Neural cell (in vitro differentiated cells): Measurements from ENCODE around the gene SCG5. TPM values are rescaled to one million over a fixed set of nuclear protein-coding genes. Genes with fewer than 3 reads are reported as not detected.

Experiments used
- H2AFZ ChIP-seq: fragments of 200-600, 300-800 bp; sonication (generic), shearing (Covaris generic); 2 replicates; pipeline ENCODE4 v1.6.0; 2014; ENCODE audit warnings: low read depth, mild to moderate bottlenecking, antibody characterized with exemption, low read length, moderate library complexity
- H3F3A ChIP-seq: fragments of 200-600 bp; shearing (Covaris generic); 2 replicates; pipeline ENCODE4 v1.6.1; 2016; ENCODE audit warnings: mild to moderate bottlenecking, moderate library complexity, mixed read lengths, antibody characterized with exemption, low read length; ENCODE audit not compliant: insufficient read depth, poor library complexity, severe bottlenecking
- H3K27ac ChIP-seq: fragments of 200-600, 300-800 bp; sonication (generic), shearing (Covaris generic); 2 replicates; pipeline ENCODE4 v1.5.1; 2014; ENCODE audit warnings: mild to moderate bottlenecking, low read length, moderate library complexity
- H3K27me3 ChIP-seq: fragments of 300-800, 200-600 bp; sonication (generic), shearing (Covaris generic); 2 replicates; pipeline ENCODE4 v1.6.0; 2014; ENCODE audit warnings: mild to moderate bottlenecking, low read depth, low read length, moderate library complexity; ENCODE audit not compliant: insufficient read depth
- H3K36me3 ChIP-seq: fragments of 300-800, 200-600 bp; sonication (generic), shearing (Covaris generic); 2 replicates; pipeline ENCODE4 v1.5.1; 2014; ENCODE audit warnings: mild to moderate bottlenecking, antibody characterized with exemption, low read length, moderate library complexity; ENCODE audit not compliant: insufficient read depth
- H3K4me2 ChIP-seq: fragments of 300-800, 200-600 bp; sonication (generic), shearing (Covaris generic); 2 replicates; pipeline ENCODE4 v1.6.0; 2014; ENCODE audit warnings: mild to moderate bottlenecking, low read length
- H3K4me3 ChIP-seq: fragments of 300-800, 200-600 bp; sonication (generic), shearing (Covaris generic); 2 replicates; pipeline ENCODE4 v1.5.1; 2014; ENCODE audit warnings: mild to moderate bottlenecking, low read length, moderate library complexity
- H3K79me2 ChIP-seq: fragments of 200-600 bp; shearing (Covaris generic); replicated peaks from 2 replicates; pipeline ENCODE4 v1.6.0; 2014; ENCODE audit warnings: mild to moderate bottlenecking, low read length, moderate library complexity; ENCODE audit not compliant: insufficient read depth
- H3K9ac ChIP-seq: fragments of 300-800, 200-600 bp; sonication (generic), shearing (Covaris generic); 2 replicates; pipeline ENCODE4 v1.6.1; 2016; ENCODE audit warnings: mild to moderate bottlenecking, low read length, mixed read lengths
- H3K9me2 ChIP-seq: fragments of 200-600 bp; shearing (Covaris generic); 2 replicates; pipeline ENCODE4 v1.6.1; 2016; ENCODE audit warnings: mild to moderate bottlenecking, low read length, mixed read lengths; ENCODE audit not compliant: insufficient read depth
- H3K9me3 ChIP-seq: fragments of 200-600, 300-800 bp; sonication (generic), shearing (Covaris generic); 2 replicates; pipeline ENCODE4 v1.6.1; 2016; ENCODE audit warnings: mild to moderate bottlenecking, mixed run types, low read length, moderate library complexity, mixed read lengths
- H4K20me1 ChIP-seq: fragments of 200-600 bp; shearing (Covaris generic); 2 replicates; pipeline ENCODE4 v1.6.1; 2016; ENCODE audit warnings: mild to moderate bottlenecking, mixed run types; ENCODE audit not compliant: insufficient read depth
- EP300 ChIP-seq: fragments of 450-650 bp; conservative IDR thresholded peaks from 2 replicates; pipeline ENCODE4 v1.6.1; 2014; ENCODE audit warnings: antibody characterized with exemption, mild to moderate bottlenecking, moderate library complexity; ENCODE audit not compliant: poor library complexity, severe bottlenecking
- EZH2 ChIP-seq: fragments of 200-600, 300-800 bp; shearing (Covaris generic), sonication (generic); IDR thresholded peaks from 2 replicates; pipeline ENCODE4 v1.6.1; 2014; ENCODE audit warnings: antibody characterized with exemption, low read length, borderline replicate concordance, mild to moderate bottlenecking; ENCODE audit not compliant: insufficient read depth, poor library complexity, severe bottlenecking
- MXI1 ChIP-seq: fragments of 450-650 bp; conservative IDR thresholded peaks from 2 replicates; pipeline ENCODE4 v1.6.1; 2014; ENCODE audit warnings: antibody characterized with exemption, mild to moderate bottlenecking; ENCODE audit not compliant: poor library complexity, severe bottlenecking
- POLR2AphosphoS5 ChIP-seq: IDR thresholded peaks from 2 replicates; pipeline ENCODE4 v1.6.1; 2012
- RAD21 ChIP-seq: fragments of 450-650 bp; conservative IDR thresholded peaks from 2 replicates; pipeline ENCODE4 v1.6.1; 2014; ENCODE audit warnings: antibody characterized with exemption, mild to moderate bottlenecking, moderate library complexity
- SMC3 ChIP-seq: fragments of 450-650 bp; conservative IDR thresholded peaks from 2 replicates; pipeline ENCODE4 v1.6.1; 2014; ENCODE audit warnings: antibody characterized with exemption, mild to moderate bottlenecking, moderate library complexity; ENCODE audit not compliant: poor library complexity
- TAF1 ChIP-seq: IDR thresholded peaks from 2 replicates; pipeline ENCODE4 v1.6.1; 2012; ENCODE audit warnings: low read depth
- polyA plus RNA-seq: library from polyadenylated mRNA; depleted of rRNA; stranded (reverse); fragments of >200 nt; gene quantifications from 2 replicates; pipeline ENCODE4 v1.2.3, GENCODE V29; 2014
- TF ChIP-seq, protein P1 (sequence below): IDR thresholded peaks from 2 replicates; pipeline ENCODE4 v1.6.1; 2012; ENCODE audit warnings: borderline replicate concordance
- TF ChIP-seq, protein P2 (sequence below): fragments of 450-650 bp; IDR thresholded peaks from 2 replicates; pipeline ENCODE4 v1.5.1; 2014; ENCODE audit warnings: antibody characterized with exemption, mild to moderate bottlenecking, moderate library complexity; ENCODE audit not compliant: poor library complexity, severe bottlenecking

Gene SCG5
- polyA plus RNA-seq, 1 donor from 2014 or later, result 116 TPM

DNA sequence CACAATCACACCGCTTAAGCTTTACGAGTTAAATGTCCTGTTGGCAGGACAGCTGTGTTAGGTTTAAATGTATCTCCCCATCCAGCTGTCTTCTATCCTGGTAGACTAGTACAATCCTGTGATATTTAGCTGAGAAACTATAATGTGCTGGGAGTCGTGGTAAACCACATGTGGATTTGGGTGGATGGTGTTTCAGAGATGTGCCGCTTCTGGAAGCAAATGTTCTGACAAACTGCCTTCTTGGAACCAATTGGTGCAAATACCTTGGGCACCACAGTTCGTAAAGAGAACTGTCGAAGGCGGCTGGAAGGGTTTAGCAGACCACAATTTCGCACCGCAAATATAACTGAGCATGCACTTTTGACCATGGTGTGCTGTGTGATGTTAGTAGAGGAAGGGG lies 15.0 kb downstream of the SCG5 start:
- TF ChIP-seq, protein P1, sequence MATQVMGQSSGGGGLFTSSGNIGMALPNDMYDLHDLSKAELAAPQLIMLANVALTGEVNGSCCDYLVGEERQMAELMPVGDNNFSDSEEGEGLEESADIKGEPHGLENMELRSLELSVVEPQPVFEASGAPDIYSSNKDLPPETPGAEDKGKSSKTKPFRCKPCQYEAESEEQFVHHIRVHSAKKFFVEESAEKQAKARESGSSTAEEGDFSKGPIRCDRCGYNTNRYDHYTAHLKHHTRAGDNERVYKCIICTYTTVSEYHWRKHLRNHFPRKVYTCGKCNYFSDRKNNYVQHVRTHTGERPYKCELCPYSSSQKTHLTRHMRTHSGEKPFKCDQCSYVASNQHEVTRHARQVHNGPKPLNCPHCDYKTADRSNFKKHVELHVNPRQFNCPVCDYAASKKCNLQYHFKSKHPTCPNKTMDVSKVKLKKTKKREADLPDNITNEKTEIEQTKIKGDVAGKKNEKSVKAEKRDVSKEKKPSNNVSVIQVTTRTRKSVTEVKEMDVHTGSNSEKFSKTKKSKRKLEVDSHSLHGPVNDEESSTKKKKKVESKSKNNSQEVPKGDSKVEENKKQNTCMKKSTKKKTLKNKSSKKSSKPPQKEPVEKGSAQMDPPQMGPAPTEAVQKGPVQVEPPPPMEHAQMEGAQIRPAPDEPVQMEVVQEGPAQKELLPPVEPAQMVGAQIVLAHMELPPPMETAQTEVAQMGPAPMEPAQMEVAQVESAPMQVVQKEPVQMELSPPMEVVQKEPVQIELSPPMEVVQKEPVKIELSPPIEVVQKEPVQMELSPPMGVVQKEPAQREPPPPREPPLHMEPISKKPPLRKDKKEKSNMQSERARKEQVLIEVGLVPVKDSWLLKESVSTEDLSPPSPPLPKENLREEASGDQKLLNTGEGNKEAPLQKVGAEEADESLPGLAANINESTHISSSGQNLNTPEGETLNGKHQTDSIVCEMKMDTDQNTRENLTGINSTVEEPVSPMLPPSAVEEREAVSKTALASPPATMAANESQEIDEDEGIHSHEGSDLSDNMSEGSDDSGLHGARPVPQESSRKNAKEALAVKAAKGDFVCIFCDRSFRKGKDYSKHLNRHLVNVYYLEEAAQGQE, result no peak
- TF ChIP-seq MXI1 (no peak), POLR2AphosphoS5 (no peak), RAD21 (no peak), TAF1 (no peak), EZH2 (no peak), EP300 (no peak), SMC3 (no peak)
- TF ChIP-seq, protein P2, sequence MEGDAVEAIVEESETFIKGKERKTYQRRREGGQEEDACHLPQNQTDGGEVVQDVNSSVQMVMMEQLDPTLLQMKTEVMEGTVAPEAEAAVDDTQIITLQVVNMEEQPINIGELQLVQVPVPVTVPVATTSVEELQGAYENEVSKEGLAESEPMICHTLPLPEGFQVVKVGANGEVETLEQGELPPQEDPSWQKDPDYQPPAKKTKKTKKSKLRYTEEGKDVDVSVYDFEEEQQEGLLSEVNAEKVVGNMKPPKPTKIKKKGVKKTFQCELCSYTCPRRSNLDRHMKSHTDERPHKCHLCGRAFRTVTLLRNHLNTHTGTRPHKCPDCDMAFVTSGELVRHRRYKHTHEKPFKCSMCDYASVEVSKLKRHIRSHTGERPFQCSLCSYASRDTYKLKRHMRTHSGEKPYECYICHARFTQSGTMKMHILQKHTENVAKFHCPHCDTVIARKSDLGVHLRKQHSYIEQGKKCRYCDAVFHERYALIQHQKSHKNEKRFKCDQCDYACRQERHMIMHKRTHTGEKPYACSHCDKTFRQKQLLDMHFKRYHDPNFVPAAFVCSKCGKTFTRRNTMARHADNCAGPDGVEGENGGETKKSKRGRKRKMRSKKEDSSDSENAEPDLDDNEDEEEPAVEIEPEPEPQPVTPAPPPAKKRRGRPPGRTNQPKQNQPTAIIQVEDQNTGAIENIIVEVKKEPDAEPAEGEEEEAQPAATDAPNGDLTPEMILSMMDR, result no peak
- no peaks in the 10 kb centered on the region for H3K36me3 ChIP-seq
- H4K20me1 ChIP-seq, result no peaks in the 10 kb centered on the region
- no peaks in the 10 kb centered on the region for H3K9me2 ChIP-seq
- no peaks in the 10 kb centered on the region for H3F3A ChIP-seq
- no peaks in the 10 kb centered on the region for H3K27me3 ChIP-seq
- H3K79me2 ChIP-seq, result no peaks in the 10 kb centered on the region
- no peak overlapping the region for H3K4me2 ChIP-seq
- H3K9me3 ChIP-seq, result no peaks in the 10 kb centered on the region
- H3K27ac ChIP-seq, result no peak overlapping the region
- H3K4me3 ChIP-seq, result no peak overlapping the region
- no peak overlapping the region for H3K9ac ChIP-seq
- no peak overlapping the region for H2AFZ ChIP-seq

DNA sequence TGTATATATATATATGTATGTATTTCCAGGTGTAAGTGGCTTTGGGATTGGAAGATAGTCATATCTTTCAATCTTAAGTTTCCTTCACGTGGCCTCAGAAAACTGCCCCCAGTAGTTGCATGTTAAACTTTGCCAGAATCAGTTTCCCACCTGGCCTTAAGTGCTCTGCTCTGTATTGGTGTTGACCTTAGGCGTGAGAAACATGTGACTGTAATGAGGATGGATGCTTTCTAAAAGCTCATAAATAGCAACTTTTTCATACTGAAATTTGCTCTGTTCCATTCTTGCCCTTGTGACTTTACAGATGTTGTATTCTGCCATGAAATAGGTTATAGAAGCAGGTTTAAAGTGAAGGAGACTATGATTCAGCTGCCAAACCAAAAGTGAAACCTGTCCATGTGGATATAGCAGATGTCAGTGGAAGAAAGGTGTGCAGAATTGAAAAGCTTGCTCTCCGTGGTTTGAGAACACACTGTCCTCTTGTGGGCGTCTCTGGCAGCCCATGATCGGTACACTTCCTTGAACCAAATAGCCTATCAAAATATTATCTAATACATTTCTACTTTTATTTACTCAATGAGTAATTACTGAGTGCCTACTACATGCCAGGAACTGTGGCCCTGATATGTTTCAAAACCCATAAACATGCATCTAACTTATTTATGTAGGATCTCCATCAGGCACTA lies 15.8 kb downstream of the SCG5 start:
- Histone ChIP-seq H3K27ac (no peak overlapping the region), H3K36me3 (no peaks in the 10 kb centered on the region), H4K20me1 (no peaks in the 10 kb centered on the region), H3K9me2 (no peaks in the 10 kb centered on the region), H3K9ac (no peak overlapping the region), H3F3A (no peaks in the 10 kb centered on the region), H3K27me3 (no peaks in the 10 kb centered on the region), H3K9me3 (no peaks in the 10 kb centered on the region), H2AFZ (no peak overlapping the region), H3K4me3 (no peak overlapping the region), H3K4me2 (no peak overlapping the region), H3K79me2 (no peaks in the 10 kb centered on the region)
- TF ChIP-seq, protein P2, result no peak
- no peak for TF ChIP-seq EZH2
- no peak for TF ChIP-seq RAD21
- TF ChIP-seq POLR2AphosphoS5, result no peak
- TF ChIP-seq TAF1, result no peak
- TF ChIP-seq, protein P1, result no peak
- TF ChIP-seq SMC3, result no peak
- no peak for TF ChIP-seq MXI1
- no peak for TF ChIP-seq EP300
